ENCODE results near the gene ACAP3.

DNA sequence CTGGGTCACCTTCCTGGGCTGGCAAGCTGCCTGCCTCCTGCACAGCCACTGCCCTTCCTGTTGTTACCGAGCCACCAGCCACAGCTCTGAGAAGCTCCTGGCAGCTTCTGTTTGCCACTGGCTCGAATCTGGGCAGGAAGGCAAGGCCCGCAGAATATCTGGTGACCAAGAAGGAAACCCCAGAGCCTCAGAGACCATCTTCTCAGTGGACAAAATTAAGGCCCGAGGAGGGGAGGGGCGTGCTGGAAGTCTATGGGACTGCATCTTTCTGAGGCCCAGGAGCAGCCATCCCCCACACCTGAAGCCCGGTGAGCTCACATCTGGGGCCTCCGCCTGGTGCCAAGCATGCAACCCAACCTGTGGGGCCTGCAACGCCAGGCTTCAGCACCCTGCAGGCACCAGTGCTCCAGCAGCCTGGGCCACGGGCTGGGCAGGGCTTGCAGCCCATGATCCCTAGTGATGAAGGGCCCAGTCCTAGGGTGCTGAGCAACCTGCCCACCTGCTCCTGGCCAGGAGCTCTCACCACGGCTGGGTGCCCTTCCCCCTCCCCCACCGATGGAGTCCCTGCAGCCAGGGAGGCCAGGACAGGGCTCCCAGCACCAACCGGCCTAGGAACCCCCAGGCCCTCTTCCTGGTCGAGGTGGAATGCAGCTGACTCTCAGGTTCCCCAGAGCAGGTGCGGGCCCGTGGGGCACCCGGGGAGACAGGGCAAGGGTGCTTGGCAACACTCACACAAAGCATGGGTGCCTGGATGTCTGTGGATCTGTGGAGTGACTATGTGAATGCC is 17.8 kb upstream of the ACAP3 start:
- TF ChIP-seq, protein P1, sequence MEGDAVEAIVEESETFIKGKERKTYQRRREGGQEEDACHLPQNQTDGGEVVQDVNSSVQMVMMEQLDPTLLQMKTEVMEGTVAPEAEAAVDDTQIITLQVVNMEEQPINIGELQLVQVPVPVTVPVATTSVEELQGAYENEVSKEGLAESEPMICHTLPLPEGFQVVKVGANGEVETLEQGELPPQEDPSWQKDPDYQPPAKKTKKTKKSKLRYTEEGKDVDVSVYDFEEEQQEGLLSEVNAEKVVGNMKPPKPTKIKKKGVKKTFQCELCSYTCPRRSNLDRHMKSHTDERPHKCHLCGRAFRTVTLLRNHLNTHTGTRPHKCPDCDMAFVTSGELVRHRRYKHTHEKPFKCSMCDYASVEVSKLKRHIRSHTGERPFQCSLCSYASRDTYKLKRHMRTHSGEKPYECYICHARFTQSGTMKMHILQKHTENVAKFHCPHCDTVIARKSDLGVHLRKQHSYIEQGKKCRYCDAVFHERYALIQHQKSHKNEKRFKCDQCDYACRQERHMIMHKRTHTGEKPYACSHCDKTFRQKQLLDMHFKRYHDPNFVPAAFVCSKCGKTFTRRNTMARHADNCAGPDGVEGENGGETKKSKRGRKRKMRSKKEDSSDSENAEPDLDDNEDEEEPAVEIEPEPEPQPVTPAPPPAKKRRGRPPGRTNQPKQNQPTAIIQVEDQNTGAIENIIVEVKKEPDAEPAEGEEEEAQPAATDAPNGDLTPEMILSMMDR (IDR thresholded peaks at IDR 0.05) = no peak
- TF ChIP-seq POLR2A (IDR thresholded peaks at IDR 0.05) (no peak), EP300 (IDR thresholded peaks at IDR 0.05) (no peak)

Measured in tibial nerve (tissue), 4 donors.